GM19328 (cell line): Measurements from ENCODE around the gene PFKFB4.
"Not testable (repeated sequence)": the region's sequence is repeated elsewhere in the genome, so short reads cannot be mapped to it uniquely, and the experiment has no call there.

Source experiments
- ATAC-seq: cut with Tn5 transposase; IDR thresholded peaks from one replicate; pipeline ENCODE4 v1.9.1; 2021; ENCODE audit warnings: mild to moderate bottlenecking, moderate library complexity; ENCODE audit not compliant: unreplicated experiment

Gene PFKFB4

DNA sequence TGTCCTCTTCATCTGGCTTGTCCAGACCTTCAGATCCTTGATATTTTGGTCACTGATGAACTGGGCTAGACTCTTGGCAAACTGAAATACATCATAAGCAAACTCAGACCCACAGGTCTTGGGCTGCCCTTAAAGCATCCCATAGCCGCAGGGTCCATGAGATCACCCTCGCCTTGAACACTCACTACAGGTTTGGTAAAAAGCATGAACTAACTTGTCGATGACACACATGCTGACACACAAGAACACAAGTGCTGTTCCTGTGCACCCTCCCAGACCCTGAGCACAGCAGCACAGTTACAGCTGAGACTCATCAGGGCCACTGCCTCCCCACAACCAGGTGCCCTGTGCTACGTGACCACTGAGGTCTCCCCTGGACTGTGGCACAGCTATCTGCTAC, 21.0 kb downstream of the PFKFB4 start:
- no peak for ATAC-seq

DNA sequence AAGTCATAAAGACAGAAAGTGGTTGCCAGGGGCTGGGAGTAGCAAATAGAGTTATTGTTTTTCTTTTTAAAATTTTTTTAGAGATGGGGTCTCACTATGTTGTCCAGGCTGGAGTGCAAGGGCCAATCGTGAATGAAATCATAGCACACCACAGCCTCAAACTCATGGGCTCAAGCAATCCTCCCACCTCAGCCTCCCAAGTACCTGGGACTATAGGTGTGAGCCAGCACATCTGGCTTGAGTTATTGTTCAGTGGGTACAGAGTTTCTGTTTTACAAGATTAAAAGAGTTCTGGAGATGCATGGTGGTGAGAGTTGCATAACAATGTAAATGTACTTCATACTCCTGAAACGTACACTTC, 23.6 kb downstream of the PFKFB4 start:
- ATAC-seq, result no peak

DNA sequence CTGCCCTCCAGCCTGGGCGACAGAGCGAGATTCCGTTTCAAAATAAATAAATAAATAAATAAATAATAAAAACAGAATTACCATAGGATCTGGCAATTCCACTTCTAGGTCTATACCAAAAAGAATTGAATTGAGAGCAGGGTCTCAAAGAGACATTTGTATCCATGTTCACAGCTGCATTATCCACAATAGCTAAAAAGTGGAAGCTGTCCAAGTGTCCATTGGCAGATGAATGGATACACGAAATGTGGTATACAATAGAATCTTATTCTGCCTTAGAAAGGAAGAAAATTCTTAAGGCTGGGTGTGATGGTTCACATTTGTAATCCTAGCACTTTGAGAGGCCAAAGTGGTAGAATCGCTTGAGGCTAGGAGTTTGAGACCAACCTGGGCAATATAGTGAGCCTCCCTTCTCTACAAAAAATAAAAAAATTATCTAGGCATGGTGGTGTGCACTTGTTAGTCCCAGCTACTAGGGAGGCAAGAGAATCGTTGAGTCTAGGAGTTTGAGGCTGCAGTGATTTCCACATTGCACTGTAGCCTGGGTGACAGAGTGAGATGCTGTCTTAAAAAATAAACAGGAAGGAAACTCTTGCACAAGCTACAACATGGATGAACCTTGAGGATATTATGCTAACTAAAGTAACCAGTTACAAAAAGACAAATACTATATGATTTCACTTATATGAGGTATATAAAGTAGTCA, 24.2 kb downstream of the PFKFB4 start:
- ATAC-seq, result no peak

DNA sequence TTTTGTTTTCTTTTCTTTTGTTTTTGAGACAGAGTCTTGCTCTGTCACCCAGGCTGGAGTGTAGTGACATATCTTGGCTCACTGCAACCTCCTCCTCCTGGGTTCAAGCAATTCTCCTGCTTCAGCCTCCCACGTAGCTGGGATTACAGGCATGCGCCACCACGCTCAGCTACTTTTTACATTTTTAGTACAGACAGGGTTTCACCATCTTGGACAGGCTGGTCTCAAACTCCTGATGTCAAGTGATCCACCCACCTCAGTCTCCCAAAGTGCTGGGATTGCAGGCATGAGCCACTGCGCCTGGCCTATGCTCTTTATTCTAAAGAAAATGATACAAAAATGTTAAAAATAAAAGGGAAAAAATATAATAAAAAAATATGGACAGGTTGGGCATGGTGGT, 25.9 kb downstream of the PFKFB4 start:
- not testable (repeated sequence) for ATAC-seq

DNA sequence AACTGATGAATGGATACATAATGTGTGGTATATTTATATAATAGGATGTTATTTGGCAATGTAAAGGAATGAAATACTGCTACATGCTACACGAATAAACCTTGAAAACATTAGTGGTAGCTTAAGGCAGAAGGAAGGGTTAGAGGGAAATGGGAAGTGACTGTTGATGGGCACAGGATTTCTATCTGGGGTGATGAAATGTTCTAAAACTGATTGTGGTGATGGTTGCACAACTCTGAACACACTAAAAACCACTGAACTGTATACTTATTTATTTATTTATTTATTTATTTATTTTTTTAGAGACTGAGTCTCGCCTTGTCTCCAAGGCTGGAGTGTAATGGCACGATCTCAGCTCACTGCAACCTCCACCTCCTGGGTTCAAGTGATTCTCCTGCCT, 27.8 kb downstream of the PFKFB4 start:
- no peak for ATAC-seq

DNA sequence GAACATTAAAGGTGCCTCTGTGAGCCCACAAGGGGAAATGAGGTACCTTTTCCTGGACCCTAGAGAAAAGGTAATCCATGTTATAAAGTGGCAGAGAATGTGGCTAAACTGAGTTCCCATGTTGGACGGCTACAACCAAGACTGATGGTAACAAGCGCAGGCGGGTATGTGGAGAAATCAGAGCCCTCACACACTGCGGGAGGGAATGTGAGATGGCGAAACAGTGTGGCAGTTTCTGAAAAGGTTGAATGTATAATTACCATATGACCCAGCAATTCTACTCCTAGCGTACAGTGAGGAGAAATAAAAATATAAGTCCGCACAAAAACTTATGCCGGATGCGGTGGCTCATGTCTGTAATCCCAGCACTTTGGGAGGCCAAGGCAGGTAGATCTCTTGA, 28.6 kb downstream of the PFKFB4 start:
- no peak for ATAC-seq

DNA sequence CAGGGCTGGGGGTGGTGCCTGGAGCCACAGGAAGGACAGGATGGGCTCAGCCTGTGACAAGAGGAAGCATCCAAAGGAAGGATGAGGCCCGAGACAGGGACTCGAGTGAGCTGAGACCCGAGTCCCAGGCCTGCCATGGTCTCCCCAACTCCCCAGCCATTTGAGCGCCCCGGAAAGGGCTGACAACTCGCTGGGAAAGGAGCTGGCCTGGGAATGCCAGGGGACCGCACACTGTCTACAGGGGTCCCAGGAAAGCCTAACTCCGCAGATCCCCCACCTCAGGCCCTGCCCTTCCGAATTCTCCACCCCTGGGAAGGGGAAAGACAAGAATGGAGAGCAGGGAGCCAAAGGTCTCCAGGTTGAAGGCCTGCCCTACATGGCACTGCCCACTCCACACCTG, 31.6 kb downstream of the PFKFB4 start:
- ATAC-seq, result no peak

DNA sequence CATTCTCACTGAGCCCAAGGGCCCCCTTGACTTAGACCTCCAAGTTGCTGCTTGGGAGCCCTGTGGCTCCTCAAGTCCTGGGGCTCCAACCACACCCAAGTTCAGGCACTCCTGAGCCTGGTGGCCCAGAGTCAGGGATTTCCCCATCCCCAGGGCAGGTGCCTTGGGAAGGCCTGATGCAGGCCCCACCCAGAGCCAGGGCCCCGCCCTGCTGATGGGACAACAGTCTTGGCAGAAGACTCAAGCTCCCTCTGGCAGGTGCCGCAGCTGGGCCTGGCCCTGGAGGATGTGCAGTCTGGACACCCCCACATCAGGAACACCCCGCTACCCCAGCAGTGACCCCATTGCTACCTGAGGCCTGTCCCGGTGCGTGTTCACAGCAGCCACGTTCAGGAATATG, 35.0 kb downstream of the PFKFB4 start:
- ATAC-seq, result no peak

DNA sequence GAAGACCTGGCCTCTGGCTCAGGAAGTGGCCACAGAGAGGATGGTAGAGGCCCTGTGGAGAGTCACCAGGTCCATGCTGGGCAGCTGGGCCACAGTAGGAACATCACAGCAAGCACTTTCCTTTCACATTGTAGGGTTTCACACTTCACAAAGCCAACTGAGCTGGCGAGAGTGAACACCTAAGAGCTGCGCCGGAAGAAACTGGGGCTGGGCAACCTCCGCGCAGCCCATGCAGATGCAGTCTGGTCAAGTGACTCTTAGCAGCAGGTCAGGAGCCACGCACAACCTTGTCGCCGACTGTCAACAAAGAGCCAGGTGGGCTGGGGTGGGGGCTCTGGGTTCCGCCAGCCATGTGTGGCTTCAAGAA, 37.3 kb downstream of the PFKFB4 start:
- no peak for ATAC-seq

DNA sequence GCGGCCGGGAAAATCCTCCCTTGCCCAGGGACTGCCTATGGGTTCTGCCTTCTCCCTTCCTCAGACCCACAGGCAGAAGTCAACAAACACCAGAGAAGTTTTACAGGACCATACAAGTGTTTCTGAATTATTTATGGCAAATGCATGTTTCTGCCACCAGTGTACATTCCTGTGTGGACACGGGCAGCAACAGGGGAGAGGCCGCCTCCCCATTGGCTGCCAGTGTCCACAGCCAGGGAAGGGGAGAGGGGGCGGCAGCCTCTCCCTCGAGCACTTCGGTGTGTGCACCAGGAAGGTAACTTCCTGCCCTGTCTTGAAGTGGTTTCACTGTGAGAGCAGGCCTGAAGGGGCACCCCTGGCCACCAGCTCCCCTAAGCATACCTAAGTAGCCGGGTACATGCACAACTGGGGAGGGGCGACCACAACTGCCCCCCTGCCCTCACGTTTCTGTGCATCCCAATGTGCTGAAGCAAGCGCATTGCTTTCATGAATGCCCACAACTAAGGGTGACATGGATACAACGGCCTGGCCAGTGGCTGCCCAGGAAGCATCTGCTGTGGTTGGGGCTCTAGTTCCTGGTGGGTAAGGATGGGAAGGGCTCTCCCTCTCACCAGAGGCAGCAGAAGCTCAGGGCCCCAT, 37.8 kb downstream of the PFKFB4 start:
- ATAC-seq, result no peak

DNA sequence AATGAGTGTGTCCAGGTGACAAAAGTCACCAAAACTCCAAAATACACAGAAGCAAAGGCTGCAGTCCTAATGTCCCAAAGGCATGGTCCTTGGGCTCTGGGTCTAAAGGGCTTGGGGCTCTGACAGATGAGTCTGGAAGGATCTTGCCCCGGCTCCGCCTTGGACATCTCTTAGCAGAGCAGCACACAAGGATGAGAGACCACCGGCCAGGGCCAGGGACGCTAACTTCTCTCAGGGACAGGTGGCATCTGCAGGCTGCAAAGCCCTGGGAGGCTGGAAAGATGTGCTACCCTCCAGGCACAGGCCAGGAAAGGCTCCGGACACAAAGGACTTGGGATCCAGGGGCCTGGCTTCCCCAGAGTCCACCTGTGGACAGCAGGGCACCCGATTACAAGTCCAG, 38.5 kb downstream of the PFKFB4 start:
- ATAC-seq, result no peak

DNA sequence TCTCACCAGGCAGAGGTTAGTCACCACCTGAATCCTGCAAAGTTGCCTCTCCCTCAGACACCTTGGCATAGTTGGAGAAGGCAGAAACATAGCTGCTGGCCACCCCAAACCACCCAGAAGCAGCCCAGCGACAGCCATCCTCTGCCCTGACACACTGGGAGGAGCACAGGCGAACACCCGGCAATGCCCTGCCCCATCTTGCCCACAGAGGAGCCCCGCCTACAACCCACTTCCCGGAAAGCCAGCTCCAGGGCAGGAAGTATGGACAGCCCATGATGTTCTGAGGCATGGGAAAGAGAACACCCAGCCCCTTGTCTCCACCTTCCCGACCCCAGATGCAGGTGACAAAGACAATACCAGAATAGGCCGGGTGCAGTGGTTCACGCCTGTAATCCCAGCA, 40.0 kb downstream of the PFKFB4 start:
- ATAC-seq, result no peak

DNA sequence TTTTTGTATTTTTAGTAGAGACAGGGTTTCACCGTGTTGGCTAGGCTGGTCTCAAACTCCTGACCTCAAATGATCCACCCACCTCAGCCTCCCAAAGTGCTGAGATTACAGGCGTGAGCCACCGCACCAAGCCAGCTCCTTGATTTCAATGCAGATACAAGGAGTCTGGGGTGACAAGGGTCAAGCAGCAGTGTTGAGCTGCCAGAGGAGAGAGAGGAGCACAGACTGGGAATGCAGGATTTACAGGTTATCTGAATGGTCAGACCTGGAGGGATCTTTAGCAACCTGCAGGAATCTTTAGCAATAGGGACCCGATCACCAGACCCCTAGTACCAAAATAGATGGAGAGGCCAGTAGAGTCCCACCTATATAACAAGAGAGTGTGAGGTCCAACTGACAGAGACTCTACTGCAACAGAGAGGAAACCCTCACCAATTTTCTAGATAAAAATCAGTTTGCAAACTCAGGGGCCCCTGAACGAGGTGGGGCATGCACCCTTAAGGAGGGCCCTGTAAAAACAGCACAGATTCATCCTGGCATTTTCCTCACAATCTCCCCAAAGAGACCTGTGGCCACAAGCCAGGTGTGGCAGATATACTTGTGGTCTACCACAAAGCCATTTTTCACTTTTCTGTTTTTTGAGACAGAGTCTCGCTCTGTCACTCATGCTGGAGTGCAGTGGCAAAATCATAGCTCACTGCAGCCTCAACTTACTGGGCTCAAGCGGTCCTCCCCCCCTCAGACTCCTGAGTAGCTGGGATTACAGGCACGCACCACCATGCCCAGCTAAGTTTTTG, 42.0 kb downstream of the PFKFB4 start:
- ATAC-seq, result no peak

DNA sequence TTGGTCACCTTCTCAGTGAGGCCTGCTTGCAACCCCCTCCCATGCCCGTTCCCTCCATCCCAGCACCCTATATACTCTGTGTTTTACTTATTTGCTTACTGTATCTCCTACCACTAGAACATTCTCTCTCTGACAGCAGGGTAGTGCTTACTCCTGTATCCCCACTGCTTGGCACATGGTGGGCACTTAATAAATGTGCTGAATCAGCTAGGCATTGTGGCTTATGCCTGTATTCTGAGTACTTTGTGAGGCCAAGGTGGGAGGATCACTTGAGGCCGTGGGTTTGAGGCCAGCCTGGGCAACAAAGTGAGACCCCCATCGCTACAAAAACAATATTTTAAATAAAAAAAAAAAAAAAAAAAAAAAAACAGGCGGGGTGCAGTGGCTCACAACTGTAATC, 45.1 kb downstream of the PFKFB4 start:
- ATAC-seq, result no peak

DNA sequence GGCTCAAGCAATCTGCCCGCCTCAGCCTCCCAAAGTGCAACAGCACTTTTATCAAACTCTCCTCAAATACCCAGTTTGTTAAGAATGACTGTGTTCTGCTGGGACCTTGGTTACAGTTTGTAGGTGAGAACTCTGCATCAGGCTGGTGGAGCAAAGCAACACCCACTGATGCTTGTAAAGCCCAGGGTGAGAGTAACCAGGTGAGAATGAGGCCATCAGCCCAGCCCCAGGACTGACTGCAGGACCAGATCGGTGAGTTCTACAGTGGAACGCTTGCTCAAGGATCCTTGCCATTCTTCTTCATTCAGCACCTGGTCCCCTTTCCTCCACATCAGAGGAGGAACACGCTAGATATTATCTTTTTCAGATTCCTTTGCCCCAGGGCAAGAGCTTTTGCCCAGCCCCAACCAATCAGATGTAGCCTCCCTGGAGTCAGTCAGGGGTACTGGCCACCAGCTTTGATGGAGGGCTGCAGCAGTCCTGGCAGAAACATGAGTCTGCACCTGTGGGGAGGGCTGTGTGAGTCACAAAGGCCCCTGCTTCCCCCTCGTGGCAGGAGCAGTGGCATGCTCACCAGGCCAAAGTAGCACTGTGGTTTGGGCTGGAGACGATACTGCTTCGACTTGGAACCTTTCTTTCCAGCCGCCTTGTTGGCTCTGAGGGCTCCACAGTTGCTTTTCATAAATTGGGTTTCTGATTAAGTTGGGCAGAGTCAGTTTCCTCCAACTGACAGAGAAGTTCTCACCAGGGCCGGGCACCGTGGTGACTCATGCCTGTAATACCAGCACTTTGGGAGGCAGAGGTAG, 49.1 kb downstream of the PFKFB4 start:
- no peak for ATAC-seq

DNA sequence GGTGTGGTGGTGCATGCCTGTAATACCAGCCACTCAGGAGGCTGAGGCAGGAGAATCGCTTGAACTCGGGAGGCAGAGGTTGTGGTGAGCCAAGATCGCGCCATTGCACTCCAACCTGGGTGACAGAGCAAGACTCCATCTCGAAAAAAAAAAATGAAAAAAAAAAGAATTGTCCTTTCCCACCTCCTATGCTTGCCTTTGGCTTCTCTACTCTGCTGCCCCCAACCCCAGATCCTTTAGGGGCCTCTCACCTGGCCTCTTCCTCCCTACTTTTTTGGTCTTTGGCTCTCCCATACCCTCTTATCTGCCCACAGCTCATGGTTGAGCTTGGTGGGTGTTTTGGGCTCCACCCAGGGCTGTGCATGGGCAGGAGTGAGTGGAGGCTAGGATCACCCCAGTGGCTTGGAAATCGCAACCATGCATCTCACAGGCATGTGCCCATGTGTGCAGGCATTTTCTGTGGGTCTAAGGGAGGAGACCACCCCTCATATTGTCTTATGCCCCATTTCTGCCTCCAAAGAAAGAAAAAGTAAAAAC, 50.6 kb downstream of the PFKFB4 start:
- ATAC-seq, result no peak

DNA sequence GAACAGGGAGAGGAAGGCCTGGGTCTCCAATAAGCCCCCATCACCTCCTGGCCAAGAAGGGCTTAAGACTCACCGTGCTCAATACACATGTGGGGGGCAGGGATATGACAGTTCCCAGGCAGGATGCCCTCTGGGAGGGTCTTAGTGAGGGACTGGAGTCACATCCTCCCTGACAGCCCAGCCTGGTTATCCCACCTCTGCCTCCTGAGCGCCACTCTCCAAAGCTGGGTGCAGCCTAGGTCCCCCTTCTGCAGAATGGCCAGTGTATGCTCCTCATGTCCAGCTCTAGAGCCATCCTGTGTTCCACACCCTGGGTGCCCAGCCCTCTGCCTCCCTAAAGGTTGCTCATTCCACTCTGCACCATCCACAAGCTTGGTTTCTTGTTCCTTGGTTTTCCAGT, 51.5 kb downstream of the PFKFB4 start:
- ATAC-seq, result no peak

DNA sequence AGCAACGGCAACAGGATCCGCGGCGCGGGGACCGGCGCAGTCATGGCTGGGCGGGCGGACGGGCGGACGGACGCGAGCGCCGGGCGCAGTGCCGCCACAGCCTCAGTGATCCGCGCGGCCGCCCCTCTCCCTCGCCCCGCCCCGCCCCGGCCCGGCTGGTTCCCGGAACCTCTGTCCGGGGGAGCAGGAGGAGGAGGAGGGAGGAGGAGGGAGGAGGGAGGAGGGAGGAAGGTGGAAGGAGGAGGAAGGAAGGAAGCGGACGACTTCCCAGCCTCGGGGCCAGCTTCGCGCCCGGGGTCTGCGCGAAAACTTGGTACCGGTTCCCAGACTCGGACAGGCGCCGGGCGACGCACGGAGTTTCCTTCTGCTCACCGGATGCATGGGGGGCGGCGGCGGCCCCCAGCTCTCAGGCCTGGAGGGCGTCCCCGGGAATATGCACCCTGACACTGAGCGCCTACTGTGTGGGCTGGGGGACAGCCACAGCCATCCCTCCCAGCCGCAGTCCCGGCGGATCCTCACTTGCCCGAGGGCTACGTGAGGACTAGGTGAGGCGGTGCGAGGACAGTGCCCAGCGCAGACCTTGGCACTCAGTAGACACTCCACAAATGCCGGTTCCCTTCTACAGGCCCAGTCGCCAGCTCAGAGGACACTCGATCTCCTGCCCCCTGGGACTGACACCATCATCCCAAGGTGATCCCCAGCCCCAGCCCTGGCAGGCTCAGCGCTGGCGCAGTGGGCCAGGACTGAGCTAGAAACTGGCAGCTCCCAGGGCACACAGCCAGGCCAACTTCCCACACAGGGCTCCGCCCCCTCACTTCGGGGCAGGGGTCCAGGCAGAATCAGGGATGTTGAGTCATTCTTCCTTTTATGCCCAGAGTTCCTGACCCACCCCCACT, 52.3 kb downstream of the PFKFB4 start, which contains the start of gene SHISA5:
Gene SHISA5, minus strand, starts transcription at position 124 of the 896 bp plus-strand sequence. Its CDS starts 80 bp downstream, at position 44.
- no peak for ATAC-seq

DNA sequence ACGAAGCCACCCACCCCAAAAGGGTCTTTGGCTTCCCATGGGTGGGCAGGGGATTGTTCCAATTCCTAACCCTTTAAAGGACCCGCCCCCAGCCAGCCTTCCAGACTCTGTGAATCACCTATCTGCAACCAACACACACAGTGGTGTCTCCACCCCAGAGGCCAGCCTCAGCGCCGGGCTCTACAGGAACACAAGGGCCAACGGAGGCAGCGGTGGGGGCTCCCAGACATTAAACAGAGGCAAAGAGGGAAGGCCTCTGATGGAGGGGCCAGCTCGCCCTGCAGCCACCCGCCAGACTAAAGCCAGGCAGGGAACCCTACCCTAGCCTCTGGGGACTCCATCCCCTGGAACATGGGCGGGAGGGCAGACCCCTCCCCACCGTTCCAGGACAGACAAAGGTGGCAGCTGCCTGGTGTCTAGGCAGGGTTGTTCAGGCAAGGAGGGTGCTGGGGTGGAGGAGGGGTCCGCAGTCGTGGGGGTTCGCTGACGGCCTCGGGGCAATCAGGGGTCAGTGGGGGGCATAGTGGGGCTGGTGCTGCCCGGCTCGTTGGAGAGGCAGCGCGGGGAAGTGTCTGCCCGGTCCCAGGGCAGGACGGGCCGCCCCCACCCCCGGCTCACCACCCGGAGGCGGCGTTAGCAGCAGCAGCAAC, 53.1 kb downstream of the PFKFB4 start:
- no peak for ATAC-seq
